GM04503 (cell line): ENCODE measurements around the gene ITPK1.

Experiments
- DNase-seq: peaks from one replicate; pipeline ENCODE4 v3.0.0-alpha.2; 2012; ENCODE audit warnings: low read depth

Gene ITPK1

DNA sequence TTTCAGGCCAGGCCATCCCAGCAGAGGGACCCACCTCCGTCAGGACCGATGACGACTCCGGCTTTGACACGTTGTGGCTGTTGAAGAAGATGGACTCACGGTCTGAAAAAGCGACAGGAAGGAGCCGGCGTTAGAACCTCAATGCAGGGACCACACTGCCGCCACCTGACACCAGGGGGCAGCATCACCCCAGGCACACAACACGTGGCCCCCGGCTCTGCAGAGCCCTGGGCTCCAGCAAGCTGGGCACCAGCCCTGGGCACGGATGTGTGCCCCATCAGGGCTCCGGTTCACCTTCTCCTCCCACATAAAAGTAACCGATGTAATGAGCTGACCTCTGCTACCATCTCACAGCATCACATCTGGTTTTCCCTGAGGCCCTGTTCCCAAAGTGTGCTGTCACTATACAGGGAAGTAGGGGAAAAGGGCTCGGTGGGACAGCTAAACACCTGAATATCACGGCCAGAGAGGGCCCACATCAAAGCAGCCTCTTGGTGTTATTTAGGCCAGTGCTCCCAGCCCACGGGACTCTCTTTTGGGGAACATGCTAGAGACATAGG, 163.7 kb downstream of the ITPK1 start:
- DNase-seq: no peak

DNA sequence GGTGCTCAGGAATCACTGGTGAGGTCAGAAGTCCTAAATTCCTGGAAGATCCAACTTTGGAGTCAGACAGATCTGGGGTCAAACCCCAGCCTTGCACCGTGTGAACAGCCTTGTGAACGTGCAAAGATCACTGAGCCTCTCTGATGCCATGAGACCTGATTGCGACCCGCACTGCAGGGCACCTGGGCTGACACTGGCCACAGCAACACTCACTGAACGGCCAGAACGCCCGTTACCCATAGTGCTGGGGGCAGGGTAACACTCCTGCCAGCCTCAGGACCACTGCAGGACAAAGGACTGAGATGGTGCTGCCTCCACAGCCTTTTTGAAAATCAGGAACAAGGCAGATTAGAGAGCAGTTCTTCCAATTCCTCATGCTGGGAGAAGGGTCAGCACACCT, 164.5 kb downstream of the ITPK1 start:
- no peak for DNase-seq

DNA sequence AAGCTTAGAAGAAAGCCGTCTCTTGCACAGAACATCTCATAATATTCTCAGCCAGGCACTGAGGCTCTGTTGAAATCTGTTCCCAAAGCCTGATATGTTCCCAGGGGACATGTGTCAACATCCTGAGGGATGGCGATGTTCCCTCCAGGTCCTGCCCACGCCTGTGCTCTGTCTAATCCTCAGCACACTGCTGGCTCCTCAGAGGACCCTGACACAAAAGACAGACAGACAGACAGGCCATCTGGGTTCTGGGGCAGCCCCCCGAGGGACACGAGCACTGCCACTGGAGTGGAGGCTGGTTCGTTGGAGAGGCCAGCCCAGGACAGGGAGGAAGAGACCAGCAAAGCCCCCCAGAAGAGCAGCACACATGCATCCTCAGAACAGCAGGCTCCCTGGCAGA, 165.0 kb downstream of the ITPK1 start:
- DNase-seq: no peak

DNA sequence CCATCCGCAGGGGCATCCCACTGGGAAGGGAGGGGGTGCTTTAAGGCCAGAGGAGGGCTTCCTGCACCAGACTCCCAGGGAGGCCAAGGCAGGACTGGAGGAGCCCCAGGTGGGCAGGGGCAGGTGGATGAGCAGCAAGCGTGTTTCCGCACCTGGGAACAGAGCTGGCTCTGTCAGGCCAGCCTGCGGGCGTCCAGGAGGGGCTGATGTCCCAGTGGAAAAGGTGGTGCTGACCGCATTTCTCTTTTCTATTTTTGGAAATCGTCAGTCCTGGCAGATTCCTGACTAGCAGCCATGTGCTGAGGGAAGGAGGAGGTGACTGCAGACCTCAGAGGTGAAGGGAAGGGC, 165.6 kb downstream of the ITPK1 start:
- no peak for DNase-seq

DNA sequence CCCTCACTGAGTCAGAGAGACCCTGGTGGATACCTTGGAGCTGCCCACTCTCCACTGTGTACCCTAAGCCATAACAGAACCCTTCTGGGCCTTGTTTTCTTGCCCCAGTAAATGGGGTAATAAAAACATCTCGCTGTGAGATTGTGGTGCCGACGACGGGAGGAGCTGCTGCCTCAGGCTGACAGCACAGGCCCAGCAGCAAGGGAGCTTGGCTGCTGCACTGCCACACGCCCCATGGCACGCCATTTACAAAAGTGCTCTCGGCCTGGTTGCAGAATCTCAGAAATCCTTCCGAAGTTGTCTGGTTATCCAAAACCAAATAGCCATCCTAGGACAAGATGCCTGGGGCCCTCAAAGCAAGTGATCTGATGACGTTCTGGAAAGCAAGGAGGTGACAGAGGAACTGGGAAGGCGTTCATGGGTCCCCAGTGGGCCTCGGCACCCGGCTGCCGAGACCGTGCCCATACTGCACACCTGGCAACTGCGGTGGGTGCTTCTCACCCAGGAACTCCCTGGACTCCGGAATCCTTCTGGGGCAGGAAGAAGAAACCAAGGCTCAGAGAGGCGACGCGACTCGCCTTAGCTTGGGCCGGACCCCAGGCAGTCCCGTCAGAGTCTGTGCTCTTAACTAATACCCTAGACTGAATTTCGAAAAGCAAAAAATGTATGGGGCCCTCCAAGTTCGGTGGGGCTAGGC, 166.1 kb downstream of the ITPK1 start:
- no peak for DNase-seq

DNA sequence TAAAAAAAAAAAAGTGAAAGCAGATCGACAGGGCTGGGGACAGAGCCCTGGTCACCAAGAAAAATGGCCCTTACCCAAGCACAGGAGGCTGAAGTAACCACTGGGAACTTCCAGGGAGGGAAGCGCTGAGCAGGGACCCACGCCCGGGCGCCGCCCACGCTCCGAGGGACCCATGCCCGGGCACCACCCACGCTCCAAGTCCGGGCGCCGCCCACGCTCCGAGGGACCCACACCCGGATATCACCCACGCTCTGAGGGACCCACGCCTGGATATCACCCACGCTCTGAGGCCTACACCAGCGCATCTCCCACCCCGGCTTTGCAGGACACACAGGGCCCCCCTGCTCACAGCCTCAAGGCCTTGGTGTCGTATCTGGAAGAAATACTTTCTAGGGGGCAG, 167.1 kb downstream of the ITPK1 start:
- DNase-seq: no peak

DNA sequence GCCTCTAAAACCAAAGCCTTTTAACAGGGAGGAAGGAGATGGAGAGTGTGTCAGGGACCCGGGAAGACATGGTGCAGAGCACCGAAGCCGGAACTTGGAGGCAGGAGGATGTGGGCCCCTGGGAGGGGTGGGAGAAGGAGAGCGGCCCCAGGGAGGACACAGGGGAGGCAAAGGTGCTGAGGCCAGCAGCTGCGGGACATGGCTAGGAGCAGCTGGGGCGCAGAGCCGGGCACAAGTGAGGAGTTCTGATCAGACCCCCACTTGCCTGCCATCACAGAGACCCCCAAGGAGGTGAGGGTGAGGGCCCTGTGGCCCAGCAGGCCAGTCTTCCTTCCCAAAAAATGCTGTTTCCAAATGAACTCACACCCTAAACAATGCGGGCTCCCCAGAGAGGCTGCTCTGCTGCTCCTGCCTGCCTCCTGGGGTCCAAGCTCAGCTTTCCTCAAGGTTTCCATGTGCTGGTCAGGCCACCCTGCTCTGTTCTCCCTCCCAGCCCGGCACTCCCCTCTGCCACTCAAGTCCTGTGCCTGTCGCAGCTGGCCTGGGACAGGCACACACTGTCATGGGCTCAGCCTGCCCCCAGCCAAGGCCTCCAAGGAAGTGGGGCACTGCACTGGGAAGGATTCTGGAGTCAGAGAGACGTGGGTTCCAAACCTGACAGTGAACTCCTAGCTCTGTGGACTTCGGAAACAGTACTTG, 168.7 kb downstream of the ITPK1 start:
- no peak for DNase-seq

DNA sequence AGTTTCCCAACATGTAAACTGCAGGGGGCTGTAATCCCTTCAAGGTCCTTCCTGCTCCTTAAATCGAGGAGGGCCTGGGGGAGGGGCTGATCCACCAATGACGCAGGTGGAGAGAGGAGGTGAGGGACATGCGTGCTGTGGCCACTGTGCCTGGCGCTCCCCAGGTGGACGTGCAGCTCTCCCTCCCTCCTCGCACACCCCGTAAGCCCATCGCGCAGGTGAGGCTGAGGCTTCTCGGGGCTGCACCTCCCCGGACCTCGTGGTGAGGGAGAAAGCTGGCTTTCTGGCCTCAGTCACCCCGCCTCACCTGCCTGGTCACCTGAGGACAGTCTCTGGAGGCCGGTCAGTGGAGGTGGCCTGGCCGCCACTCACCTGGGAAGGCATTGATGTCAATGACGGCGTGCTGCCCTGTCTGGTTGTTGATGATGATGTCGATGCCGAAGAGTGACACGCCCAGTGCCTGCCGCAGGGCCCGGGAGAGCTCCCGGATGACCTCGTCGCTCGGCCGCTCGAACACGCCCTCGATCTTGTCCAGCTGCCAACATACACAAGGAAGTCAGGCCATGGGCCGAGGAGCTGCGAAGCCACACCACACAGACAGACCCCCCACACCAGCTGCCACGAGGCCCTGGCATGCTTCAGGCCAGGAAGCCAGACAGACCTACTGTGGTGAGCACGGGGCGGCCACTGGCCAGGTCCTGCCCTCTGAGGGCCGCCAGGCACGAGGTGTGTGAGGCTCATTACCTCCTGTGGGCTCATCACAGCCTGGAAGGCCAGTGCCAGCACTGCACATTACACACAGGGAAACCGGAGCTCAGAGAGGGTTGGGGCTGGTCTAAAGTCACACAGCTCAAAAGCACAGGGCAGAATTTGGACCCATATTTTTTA, 169.5 kb downstream of the ITPK1 start:
- DNase-seq: no peak

DNA sequence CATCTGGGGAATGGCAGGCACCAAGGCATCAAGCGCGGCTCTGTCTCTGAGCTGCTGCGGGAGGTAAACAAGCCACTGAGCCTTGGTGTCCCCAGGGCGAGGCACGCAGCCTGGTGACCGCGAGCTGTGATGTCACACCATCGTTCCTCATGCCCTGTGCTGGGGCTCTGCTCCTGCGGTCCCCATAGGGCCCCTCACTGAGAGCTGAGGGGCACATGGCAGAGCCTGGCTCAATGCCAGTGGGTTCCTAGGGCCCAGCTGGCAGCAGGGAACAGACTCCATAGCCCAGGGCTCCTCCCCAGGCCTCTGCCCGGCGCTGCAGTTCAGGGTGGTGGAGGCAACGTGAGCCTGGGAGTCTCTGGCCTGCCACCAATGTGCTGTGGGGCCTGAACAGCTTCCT, 170.2 kb downstream of the ITPK1 start:
- DNase-seq: no peak

DNA sequence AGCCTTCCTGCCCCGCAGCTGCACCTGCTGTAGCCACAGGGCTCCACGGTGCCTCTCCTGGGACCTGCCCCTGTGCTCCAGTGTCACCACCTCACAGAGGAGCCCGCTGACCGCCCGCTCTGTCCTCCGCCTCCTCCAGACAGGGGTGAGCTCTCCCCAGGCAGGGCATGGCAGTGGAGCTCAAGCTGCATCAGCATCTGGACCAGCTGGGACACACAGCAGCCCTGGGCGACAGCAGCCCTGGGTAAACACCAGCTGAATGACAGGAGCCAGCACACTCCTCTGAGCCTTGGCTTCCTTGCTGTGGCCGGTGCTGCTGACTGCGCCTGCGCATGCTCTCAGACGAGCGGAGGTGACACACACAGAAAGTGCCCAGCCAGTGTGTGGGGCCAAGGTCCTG, 170.7 kb downstream of the ITPK1 start:
- DNase-seq: no peak

DNA sequence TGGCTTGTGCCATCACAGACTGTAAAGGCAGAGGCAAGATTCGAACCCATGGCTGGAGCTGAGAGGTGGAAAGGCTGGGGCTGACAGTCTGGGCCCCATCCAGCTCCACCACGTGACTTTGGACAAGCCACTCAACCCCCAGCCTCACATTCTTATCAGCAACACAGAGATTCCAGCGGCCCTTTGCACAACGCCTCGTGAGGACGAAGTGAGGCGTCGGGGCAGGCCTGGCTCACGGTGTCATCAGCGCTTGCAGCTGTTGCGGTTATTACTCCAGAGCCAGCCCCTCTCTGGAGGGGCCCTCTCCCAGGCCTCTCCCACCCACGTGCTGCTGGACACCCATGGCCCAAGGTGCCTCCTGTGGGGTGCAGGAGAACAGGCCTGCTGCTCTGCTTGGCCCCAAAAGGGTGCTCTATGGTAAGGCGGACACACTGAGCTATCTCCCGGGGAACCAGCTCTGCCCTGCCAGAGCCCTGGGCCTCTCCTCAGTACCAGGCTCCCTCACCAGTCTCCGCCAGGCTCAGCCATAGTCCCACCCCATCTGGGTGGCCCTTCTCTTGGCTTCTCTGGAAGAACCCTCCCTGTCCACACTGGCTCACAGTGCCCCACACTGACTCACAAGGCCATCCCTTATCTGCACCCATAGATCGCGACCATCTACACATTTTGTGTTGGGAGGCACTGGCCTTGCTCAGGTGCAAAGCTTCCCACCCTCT, 171.7 kb downstream of the ITPK1 start:
- no peak for DNase-seq

DNA sequence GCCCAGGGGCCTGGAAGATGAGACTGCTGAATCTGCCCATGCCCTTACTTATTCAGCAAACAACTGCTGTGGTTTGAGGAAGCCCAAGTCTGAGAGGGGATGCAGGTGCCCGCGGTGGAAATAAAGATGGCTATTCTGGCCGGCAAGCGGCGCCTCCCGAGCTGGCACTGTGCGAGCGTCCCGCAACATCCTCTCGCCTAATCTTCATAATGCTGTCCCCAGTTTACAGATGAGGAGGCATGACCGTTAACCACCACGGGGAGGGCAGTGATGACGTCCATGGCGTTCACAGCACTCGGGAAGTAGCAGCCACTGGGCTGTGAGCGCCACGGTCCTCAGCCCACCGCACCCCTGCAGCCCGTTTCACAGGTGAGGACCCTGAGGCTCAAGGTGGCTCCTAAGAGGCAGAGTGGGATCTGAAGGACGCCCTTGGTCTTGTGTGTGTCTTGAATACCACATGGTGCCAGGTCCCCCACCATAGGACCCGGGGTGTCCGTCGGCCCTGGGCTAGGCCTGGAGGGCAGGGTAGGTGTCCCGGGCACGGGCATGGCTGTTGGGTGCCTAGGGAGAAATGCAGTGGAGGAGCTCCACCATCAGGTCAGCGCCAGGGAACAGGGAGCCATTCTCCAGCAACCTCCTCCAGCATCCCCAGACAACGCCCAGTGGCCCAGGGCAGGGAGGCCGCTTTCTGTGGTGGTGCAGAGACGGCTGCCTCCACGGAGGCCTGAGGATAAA, 172.6 kb downstream of the ITPK1 start:
- no peak for DNase-seq

DNA sequence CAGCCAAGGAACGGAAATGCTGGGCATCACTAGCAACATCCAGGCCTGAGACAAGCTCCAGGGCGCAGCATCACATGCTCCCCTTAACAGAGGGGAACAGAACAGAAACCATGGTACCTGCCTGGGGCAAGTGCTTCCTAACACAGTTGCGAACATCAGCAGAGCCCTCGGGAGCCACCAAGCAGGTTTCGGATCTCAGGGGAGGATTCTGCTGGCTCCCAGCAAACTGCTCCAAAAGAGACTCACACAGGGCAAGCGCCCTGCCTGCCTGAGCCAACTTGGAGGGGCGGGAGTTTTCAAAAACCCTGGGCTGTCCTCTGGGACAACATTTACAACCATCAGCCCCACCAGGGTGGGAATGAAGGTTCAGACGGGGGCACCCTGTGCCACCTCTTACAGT, 173.1 kb downstream of the ITPK1 start:
- no peak for DNase-seq

DNA sequence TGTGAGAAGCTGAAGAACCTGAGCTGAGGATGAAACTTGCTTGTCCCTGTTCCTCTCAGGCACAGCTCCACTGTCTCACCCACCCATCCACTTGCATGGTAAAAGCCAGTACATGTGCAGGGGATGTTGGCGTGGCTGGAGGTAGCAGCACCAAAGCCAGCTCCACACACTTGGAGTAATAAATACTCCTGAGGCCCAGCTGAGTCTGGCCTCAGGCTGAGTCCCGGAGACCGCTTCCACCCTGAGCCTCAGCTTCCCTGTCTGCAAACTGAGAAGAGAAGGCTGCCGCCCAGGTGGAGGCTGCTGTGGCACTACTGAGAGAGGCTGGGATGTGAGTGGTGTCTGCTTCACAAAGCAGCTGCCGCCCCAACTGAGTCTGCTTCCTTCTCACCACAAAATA, 173.6 kb downstream of the ITPK1 start:
- no peak for DNase-seq

DNA sequence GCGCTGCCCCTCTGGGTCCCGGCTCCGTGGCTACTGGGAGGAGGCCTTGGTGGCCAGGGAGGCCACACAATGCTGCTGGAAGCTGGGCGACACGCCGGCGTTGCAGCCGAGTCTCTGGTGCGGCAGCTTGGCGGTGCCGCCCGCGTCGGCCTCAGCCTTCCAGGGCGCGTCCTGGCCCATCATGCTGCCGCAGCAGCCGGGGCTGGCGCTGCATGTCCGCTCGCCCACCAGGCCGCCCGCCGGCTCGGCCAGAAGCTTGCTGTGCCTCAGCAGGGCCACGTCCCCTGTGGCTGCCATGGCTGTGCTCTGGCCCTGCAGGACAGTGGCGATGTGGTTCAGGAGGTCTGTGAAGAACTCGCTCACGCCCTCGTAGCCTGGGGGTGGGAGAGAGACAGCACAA, 174.2 kb downstream of the ITPK1 start:
- DNase-seq: no peak

DNA sequence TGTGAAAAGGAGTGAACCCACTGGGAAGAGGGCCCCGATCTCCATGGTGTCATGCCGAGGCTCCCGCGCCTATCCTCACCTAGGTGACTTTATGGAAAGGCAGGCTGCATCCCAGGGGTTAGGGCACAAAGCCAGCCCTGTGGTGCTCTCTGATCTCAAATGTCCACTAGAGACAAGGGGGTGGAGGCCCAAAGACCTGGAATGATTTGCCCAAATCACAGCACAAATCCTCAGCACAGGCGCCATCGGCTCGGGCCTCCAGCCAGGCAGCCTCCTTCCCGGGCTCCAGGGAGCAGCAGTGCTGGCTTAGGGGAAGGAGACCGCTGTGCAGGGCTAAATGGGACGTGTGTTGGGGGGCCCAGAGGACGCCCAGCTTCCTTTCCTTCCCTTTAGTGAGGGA, 175.2 kb downstream of the ITPK1 start:
- DNase-seq: no peak

DNA sequence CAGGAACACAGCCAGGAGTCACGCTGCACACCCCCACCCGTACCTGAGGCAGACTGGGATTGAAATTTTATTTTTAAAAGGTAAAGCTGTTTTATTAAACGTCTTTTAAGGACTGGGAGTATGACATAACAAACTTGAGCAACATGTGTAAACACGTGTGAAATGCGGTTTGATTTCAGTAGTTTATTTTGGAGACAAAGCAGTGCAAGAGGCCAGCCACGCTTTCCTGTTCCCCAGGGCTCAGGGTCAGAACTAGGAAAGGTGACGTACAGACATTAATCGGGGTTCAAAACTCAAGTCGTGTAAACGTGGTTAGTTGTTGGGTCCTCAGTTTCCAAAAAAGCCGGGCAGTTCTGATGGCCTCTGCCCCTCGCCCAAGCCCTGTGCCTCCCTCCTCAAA, 176.0 kb downstream of the ITPK1 start:
- no peak for DNase-seq

DNA sequence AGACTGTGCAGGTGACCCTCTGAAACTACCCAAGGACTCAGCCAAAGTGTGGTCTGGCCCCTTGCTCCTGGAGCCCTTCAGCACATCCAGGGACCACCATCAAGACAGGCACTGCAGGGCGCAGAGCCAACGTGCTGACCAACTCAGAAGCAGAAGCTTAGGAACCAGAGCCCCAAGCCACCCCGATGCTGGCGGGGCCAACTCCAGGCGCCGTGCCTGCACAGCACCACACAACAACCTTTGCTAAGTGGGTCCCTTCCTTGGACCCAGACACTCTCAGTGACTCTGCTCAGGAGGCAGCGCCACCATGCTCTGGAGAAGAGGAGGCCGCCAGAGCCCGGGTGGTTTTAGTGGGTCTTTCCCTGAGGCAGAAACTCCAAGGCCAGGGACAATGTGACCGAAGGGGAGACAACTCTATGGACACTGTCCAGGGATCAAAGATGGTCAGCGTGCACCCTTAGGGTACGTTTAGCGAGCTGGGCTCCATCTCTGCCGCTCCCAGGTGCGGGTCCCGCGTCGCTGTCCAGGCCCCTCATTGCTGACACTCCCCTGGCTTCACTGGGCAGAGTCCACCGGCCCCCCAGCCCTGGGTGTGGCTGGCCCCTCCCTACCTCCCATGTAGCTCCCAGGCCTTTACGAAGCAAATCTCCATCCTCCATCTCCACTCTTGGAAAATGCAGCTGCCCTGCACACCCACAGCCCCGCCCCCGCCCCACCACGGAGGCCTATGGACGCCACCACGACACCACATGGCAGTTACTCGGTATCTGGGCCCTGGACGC, 176.6 kb downstream of the ITPK1 start:
- no peak for DNase-seq

DNA sequence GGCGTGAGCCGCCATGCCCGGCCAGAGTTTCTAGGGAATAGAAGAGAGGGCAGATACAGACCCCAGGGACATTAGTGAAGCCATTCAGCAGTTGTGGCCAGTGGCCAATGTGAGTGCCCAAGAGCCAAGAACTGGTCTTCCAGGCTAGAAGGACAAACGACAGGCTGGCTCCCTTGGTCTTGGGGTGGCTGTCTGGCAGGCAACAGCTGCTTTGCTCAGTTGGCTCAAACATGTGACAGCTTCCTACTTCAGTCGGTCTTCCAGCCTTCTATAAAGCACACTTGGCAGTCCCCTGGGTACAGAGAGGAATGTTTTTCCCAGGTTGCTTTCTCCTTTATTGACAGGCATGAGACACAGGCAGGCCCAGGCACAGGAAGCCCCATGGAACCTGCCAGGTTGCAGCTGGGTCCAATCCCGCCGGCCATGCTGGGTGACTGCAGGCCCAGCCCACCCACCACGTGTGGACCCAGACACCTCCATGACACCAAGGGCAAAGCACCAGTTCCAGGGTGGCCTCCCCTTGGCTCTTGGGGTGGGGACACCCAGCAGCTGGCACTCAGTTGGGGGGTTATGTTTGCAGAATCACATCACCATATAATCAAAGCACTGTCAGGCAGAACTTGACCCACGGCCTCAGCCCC, 177.4 kb downstream of the ITPK1 start:
- DNase-seq: no peak
